Hepatocyte (in vitro differentiated cells): ENCODE measurements around the gene RFNG.

Experiments
- CTCF ChIP-seq: fragments of 200-600 bp; sonication (generic); IDR thresholded peaks from 2 replicates; pipeline ENCODE4 v1.5.1; 2016; ENCODE audit warnings: antibody characterized with exemption, mild to moderate bottlenecking; ENCODE audit not compliant: poor library complexity
- EZH2 ChIP-seq: fragments of 200-600 bp; sonication (generic); IDR thresholded peaks from 2 replicates; pipeline ENCODE4 v1.6.1; 2016; ENCODE audit warnings: antibody characterized with exemption, mild to moderate bottlenecking, borderline replicate concordance
- EZH2phosphoT487 ChIP-seq: fragments of 200-600 bp; sonication (generic); IDR thresholded peaks from one replicate; pipeline ENCODE4 v1.6.1; 2018; ENCODE audit warnings: antibody characterized with exemption, mild to moderate bottlenecking, low read depth, moderate library complexity; ENCODE audit not compliant: unreplicated experiment, severe bottlenecking

GRCh38 chr17:82046903-82047302 lies 4.7 kb downstream of the RFNG start:
- TF ChIP-seq CTCF = no peak
- no peak for TF ChIP-seq EZH2phosphoT487
- TF ChIP-seq EZH2 = no peak
